DND-41 (cell line): ENCODE results near the gene NOS1.
"Not testable (repeated sequence)": the region's sequence is repeated elsewhere in the genome, so short reads cannot be mapped to it uniquely, and the experiment has no call there.

Experiments
- ATAC-seq: fragments of 200-7000 bp; cut with Tn5 transposase; 3 replicates; pipeline ENCODE4 v1.9.1; 2021; ENCODE audit warnings: low read depth; ENCODE audit not compliant: insufficient read depth
- DNase-seq: peaks from one replicate; pipeline ENCODE4 v3.0.0-alpha.2; 2020
- H2AFZ ChIP-seq: 2 replicates; pipeline ENCODE4 v1.6.0; 2012; ENCODE audit warnings: low read depth, low read length
- H3K27ac ChIP-seq: 2 replicates; pipeline ENCODE4 v1.5.1; 2012; ENCODE audit warnings: low read length, inconsistent platforms
- H3K27me3 ChIP-seq: fragments of 200-600 bp; sonication (generic); 2 replicates; pipeline ENCODE4 v1.6.0; 2012; ENCODE audit warnings: low read length, mild to moderate bottlenecking, inconsistent platforms; ENCODE audit not compliant: insufficient read depth, poor library complexity
- H3K36me3 ChIP-seq: 2 replicates; pipeline ENCODE4 v1.5.1; 2012; ENCODE audit warnings: low read length, inconsistent platforms; ENCODE audit not compliant: insufficient read depth
- H3K4me1 ChIP-seq: 2 replicates; pipeline ENCODE4 v1.5.1; 2012; ENCODE audit warnings: mild to moderate bottlenecking, low read length; ENCODE audit not compliant: insufficient read depth
- H3K4me2 ChIP-seq: 2 replicates; pipeline ENCODE4 v1.6.0; 2012; ENCODE audit warnings: mild to moderate bottlenecking, moderate library complexity, low read length, inconsistent platforms; ENCODE audit not compliant: insufficient read depth
- H3K4me3 ChIP-seq, 2 experiments: fragments of 200-600 bp in 1 of 2; shearing (Covaris generic) in 1 of 2; 2 replicates each; pipeline ENCODE4 v1.5.1; 2012 to 2016; ENCODE audit warnings: inconsistent platforms in 2 of 2, low read length in 2 of 2, mild to moderate bottlenecking in 2 of 2, low read depth in 1 of 2, moderate library complexity in 1 of 2
- H3K79me2 ChIP-seq: 2 replicates; pipeline ENCODE4 v1.6.0; 2012; ENCODE audit warnings: low read length, inconsistent platforms; ENCODE audit not compliant: insufficient read depth
- H3K9ac ChIP-seq: 2 replicates; pipeline ENCODE4 v1.6.0; 2012; ENCODE audit warnings: low read depth, mild to moderate bottlenecking, inconsistent platforms, low read length, moderate library complexity
- H3K9me3 ChIP-seq: 2 replicates; pipeline ENCODE4 v1.5.1; 2012; ENCODE audit warnings: low read length, moderate library complexity, mild to moderate bottlenecking, inconsistent platforms; ENCODE audit not compliant: insufficient read depth, severe bottlenecking
- H4K20me1 ChIP-seq: 2 replicates; pipeline ENCODE4 v1.6.0; 2012; ENCODE audit warnings: low read length; ENCODE audit not compliant: insufficient read depth
- EZH2 ChIP-seq: IDR thresholded peaks from 3 replicates; pipeline ENCODE4 v1.6.1; 2012; ENCODE audit warnings: borderline replicate concordance, low read depth, mild to moderate bottlenecking, moderate library complexity, low read length, inconsistent platforms; ENCODE audit not compliant: severe bottlenecking
- TF ChIP-seq, protein P1 (sequence below): IDR thresholded peaks from 2 replicates; pipeline ENCODE4 v1.5.1; 2012; ENCODE audit warnings: borderline replicate concordance, low read length, moderate library complexity, mild to moderate bottlenecking; ENCODE audit not compliant: poor library complexity, severe bottlenecking; ENCODE audit errors: extremely low read depth

NOS1 gene

GRCh38 chr12:117202033-117202432 lies 159.4 kb downstream of the NOS1 start:
- DNase-seq = no peak
- Histone ChIP-seq H3K4me1 (no peaks in the 10 kb centered on the region), H4K20me1 (no peaks in the 10 kb centered on the region), H3K9ac (no peak overlapping the region), H3K4me2 (no peak overlapping the region), H3K27me3 (peaks cover 2% of the 10 kb centered on the region), H3K27ac (no peak overlapping the region), H3K36me3 (no peaks in the 10 kb centered on the region), H3K4me3 (no peak overlapping the region), H2AFZ (no peak overlapping the region), H3K9me3 (no peaks in the 10 kb centered on the region), H3K79me2 (no peaks in the 10 kb centered on the region)
- ATAC-seq = no peak
- TF ChIP-seq, protein P1, sequence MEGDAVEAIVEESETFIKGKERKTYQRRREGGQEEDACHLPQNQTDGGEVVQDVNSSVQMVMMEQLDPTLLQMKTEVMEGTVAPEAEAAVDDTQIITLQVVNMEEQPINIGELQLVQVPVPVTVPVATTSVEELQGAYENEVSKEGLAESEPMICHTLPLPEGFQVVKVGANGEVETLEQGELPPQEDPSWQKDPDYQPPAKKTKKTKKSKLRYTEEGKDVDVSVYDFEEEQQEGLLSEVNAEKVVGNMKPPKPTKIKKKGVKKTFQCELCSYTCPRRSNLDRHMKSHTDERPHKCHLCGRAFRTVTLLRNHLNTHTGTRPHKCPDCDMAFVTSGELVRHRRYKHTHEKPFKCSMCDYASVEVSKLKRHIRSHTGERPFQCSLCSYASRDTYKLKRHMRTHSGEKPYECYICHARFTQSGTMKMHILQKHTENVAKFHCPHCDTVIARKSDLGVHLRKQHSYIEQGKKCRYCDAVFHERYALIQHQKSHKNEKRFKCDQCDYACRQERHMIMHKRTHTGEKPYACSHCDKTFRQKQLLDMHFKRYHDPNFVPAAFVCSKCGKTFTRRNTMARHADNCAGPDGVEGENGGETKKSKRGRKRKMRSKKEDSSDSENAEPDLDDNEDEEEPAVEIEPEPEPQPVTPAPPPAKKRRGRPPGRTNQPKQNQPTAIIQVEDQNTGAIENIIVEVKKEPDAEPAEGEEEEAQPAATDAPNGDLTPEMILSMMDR = no peak
- TF ChIP-seq EZH2 = no peak

GRCh38 chr12:117199956-117200744 lies 161.3 kb downstream of the NOS1 start:
- H3K9me3 ChIP-seq, H2AFZ ChIP-seq, H3K27ac ChIP-seq, H3K4me3 ChIP-seq, H3K36me3 ChIP-seq, H3K4me1 ChIP-seq, ATAC-seq, H3K27me3 ChIP-seq, H4K20me1 ChIP-seq, H3K9ac ChIP-seq, H3K4me2 ChIP-seq, DNase-seq, H3K79me2 ChIP-seq: not testable (repeated sequence)

DNA sequence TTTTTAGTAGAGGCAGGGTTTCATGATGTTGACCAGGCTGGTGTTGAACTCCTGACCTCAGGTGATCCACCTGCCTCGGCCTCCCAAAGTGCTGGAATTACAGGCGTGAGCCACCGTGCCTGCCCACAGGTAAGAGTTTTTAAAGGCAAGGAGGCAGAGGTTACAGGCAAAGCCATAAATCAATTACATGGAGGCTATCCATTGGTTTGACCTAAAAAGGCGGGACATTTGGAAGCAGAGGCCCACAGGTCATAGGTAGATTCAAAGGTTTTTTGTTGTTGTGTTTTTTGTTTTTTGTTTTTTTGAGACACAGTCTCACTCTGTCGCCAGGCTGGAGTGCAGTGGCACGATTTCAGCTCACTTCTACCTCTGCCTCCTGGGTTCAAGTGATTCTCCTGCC lies 165.1 kb downstream of the NOS1 start:
- not testable (repeated sequence) for ATAC-seq, H3K4me3 ChIP-seq, H2AFZ ChIP-seq, DNase-seq, H3K27ac ChIP-seq, H3K9ac ChIP-seq, H3K9me3 ChIP-seq, H3K36me3 ChIP-seq, H3K27me3 ChIP-seq, H4K20me1 ChIP-seq, H3K79me2 ChIP-seq, H3K4me2 ChIP-seq, H3K4me1 ChIP-seq

DNA sequence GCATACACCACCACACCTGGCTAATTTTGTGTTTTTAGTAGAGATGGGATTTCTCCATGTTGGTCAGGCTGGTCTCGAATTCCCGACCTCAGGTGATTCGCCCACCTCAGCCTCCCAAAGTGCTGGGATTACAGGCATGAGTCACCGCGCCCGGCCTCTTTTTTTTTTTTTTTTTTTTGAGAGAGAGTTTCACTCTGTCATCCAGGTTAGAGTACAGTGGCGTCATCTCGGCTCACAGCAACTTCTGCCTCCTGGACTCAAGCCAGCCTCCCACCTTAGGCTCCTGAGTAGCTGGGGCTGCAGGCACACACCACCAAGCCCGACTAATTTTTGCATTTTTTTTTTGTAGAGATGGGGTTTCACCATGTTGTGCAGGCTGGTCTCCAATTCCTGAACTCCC lies 166.4 kb downstream of the NOS1 start:
- DNase-seq, H3K9me3 ChIP-seq, H3K9ac ChIP-seq, H2AFZ ChIP-seq, ATAC-seq, H3K79me2 ChIP-seq, H3K27ac ChIP-seq, H3K4me3 ChIP-seq, H3K4me1 ChIP-seq, H4K20me1 ChIP-seq, H3K4me2 ChIP-seq, H3K27me3 ChIP-seq, H3K36me3 ChIP-seq: not testable (repeated sequence)

DNA sequence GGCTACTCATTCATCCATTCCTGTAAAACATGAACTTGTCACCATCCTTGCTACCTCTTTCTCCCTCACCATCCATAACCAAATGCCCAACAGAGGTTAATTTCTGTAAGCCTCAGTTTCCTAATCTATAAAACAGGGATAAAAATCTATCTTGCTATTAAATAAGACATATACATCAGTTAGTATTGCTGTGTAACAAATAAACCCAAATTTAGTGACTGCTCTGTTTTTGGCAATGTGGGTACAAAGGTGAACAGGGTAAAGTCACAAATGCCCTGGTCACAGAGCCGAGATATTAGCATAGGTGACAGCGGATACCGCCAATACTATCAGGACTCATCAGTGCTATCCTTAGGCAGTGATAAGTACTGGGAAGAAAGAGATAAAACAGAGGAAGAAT lies 167.5 kb downstream of the NOS1 start:
- H4K20me1 ChIP-seq = no peaks in the 10 kb centered on the region
- H3K27me3 ChIP-seq = peaks cover 9% of the 10 kb centered on the region
- H3K79me2 ChIP-seq = peaks cover 18% of the 10 kb centered on the region
- TF ChIP-seq, protein P1 = no peak
- TF ChIP-seq EZH2 = no peak
- no peak overlapping the region for H2AFZ ChIP-seq
- H3K4me1 ChIP-seq = peaks cover 17% of the 10 kb centered on the region
- no peaks in the 10 kb centered on the region for H3K36me3 ChIP-seq
- H3K4me3 ChIP-seq = no peak overlapping the region
- no peak overlapping the region for H3K9ac ChIP-seq
- no peak overlapping the region for H3K4me2 ChIP-seq
- DNase-seq (no peak), ATAC-seq (no peak)
- no peaks in the 10 kb centered on the region for H3K9me3 ChIP-seq
- H3K27ac ChIP-seq = no peak overlapping the region

GRCh38 chr12:117192581-117192980 lies 168.8 kb downstream of the NOS1 start:
- not testable (repeated sequence) for H3K4me2 ChIP-seq, ATAC-seq, H3K9me3 ChIP-seq

More at GRCh38 chr12:117192581-117192980, 168.8 kb downstream of the NOS1 start:
- not testable (repeated sequence) for H3K36me3 ChIP-seq, H4K20me1 ChIP-seq, H3K9ac ChIP-seq, H2AFZ ChIP-seq, H3K27ac ChIP-seq, H3K27me3 ChIP-seq, DNase-seq, H3K4me3 ChIP-seq
- peaks cover 29% of the 10 kb centered on the region for H3K4me1 ChIP-seq
- H3K79me2 ChIP-seq = peaks cover 31% of the 10 kb centered on the region
